Subcutaneous adipose tissue (tissue), 4 donors: ENCODE results near the gene LRRC3C. TPM values are rescaled to one million over a fixed set of nuclear protein-coding genes. Genes with fewer than 3 reads are reported as not detected.

ENCODE experiments used
- CTCF ChIP-seq: fragments of 450-650 bp; IDR thresholded peaks from one replicate; pipeline ENCODE4 v1.5.1; 2016; ENCODE audit warnings: low read depth, mild to moderate bottlenecking, control low read depth, antibody characterized with exemption, moderate library complexity
- total RNA-seq, 4 donors: library from RNA; depleted of rRNA; stranded (reverse); fragments of >200 nt; gene quantifications; one replicate each; pipeline ENCODE4 v1.1.0, GENCODE V29; 2016

The LRRC3C gene
- total RNA-seq, 4 donors from 2014 or later: not detected

GRCh38 chr17:39903158-39903884 is 24.2 kb upstream of the LRRC3C start:
- TF ChIP-seq CTCF: no peak

- TF ChIP-seq CTCF: no peak
Measured at GRCh38 chr17:39904990-39905288, 22.6 kb upstream of the LRRC3C start.

GRCh38 chr17:39908789-39909352 is 18.7 kb upstream of the LRRC3C start:
- no peak for TF ChIP-seq CTCF

GRCh38 chr17:39913989-39914388 is 13.5 kb upstream of the LRRC3C start:
- no peak for TF ChIP-seq CTCF

- no peak for TF ChIP-seq CTCF
Measured at GRCh38 chr17:39915559-39915958, 12.0 kb upstream of the LRRC3C start.

- TF ChIP-seq CTCF: no peak
Measured at GRCh38 chr17:39916918-39917317, 10.6 kb upstream of the LRRC3C start.

- TF ChIP-seq CTCF: no peak
Measured at GRCh38 chr17:39919087-39919683, 8.3 kb upstream of the LRRC3C start.
